ENCODE results near the gene GINS2.

GINS2 gene

DNA sequence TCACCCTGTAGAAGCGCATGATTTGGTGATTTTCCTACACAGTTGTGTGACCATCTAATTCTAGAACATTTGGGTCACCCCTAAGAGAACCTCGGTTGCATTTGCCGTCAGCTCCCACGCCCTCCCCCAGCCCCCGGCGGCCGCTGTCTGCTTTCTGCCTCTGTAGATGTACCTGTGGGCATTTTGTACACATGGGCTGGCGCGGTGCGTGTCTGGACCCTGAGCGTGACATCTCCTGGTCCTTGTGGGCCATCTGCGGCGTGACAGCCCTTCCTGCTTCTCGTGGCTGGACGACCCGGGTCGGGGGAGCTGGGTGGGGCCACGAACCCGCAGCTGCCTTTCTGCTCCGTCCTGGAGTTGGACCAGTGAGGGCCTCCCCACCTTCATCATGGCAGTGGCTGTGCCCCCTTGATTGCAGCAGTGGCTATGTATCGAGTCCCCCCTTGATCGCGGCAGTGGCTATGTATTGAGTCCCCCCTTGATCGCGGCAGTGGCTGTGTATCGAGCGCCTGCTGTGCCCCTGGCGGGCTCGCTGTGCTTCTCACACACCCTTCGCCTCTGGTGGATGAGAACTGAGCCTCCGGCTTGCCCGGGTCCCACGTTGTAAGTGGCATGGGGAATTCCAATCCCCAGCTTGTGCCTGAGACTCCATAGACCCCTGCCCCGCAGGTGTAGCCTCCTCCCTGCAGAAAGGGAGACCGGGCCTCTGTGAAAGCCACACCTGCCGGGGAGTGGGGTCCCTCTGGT, 51.5 kb downstream of the GINS2 start:
- no peak for DNase-seq

DNA sequence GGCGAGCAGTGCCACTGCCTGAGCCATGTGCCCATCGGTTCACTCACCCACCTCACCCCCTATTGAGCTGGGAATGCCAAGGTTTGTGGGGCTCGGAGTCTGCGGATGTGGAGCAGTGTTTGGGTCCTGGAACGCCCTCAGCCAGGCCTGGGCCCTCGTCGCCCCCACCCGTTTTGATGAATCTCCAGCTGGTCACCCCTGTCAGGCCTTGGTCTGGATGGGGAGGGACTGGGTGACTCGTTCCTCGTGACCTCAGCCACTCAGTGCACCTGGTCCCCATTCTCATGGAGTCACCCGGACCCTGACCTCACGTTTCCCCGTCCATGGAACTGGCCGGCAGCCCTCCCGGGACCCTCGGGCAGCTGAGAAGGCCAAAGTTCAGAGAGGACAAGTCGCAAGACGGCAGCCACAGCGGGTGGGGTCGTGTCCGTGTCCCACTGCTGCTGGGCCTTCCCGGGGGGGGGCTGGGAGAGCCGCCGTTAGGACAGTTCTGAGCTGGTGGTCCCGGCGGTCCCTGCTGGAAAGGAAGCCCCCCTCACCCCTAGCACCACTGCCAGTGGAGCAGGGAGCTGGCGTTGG, 52.4 kb downstream of the GINS2 start:
- no peak for DNase-seq

DNA sequence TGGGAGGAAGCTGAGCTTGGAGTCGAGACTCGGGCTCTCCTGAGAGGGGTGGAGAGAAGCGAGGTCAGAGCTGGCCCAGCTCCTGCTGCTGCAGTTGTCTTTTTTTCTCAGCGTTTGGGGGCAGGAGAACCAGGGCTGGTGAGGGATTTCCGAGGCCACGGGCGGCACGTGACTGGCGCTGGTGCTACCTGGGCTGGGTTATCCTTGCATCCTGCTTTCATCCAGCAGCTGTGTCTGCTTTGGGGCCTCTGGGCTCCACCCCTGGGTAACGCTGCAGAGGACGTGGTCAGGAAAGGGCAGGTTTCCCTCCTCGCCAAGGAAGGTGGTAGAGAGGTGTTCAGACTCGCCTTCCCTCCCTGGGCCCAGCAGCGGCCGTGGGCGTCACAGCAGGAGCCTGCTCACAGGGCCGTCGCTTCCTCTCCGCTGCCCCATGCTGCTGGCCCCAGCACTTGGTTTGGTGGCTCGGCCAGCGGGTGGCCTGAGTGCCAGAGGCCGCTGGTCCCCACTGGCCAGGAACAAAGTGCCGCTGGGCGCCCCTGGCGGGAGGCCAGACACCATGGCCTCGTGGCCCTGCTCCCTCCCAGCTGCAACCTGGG, 53.1 kb downstream of the GINS2 start:
- no peak for DNase-seq

DNA sequence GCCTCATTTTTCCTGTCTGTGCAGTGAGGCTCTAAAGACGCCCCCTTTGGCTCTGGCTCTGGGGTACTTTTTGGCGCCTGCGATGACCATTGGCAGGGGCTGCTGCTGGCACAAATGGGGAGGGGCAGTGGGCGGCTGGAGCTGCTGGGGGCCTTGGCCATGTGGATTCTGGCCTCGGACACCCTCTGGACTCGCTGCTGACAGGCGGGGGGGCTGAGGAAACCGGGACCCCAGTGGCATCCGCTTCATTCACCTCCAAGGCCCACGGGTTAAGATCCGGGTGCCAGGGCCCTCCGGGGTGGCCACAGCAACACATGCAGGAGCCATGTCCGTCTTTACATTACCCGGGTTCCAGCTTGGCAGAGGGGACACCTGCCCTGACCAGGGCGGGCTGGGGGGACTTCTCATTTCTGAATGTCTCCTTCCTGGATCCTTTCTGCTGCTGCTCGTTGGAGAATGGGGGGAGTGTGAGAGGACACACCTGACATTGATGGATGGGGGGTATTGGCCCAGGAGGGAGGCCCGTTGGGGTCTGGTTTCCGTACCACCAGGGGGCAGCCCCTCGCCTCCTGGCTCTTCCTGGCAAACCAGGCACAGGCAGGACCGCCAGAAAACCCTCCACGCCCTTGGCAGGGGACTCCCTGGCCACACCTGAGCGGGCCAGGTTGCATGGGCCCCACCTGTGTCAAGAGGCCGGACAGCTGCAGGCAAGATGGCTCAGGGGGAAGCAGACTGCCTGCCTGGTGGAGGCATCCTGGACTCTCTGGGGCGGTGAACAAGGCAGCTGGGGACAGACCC, 53.8 kb downstream of the GINS2 start:
- no peak for DNase-seq

DNA sequence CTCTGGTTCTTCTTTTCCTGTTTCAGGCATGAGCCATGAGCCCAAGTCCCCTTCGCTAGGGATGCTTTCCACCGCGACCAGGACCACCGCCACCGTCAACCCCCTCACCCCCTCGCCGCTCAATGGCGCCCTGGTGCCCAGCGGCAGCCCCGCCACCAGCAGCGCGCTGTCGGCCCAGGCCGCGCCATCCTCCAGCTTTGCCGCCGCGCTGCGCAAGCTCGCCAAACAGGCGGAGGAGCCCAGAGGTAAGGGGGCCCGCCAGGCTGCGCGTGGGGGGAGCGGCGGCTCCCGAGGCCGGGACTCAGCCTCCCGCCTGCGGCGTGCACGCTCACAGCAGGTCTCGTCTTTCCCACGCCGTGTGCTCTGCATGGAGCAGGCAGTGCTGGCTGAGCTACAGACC, 54.9 kb downstream of the GINS2 start:
- no peak for DNase-seq

DNA sequence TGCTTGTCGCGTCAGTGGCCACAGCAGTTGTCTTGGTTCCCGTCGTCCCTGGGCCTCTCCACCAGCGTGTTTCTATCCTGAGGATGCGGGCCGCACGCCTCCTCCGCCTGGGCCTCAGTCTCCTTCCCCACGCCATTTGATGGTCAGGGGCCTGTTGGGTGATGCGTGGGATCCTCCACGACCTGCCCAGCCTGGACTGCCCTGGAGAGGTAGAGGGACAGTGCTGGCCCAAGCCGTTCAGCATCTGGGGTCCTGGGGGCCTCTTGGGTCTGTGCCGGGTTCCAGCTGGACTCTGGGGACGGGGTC, 55.4 kb downstream of the GINS2 start:
- DNase-seq: no peak

DNA sequence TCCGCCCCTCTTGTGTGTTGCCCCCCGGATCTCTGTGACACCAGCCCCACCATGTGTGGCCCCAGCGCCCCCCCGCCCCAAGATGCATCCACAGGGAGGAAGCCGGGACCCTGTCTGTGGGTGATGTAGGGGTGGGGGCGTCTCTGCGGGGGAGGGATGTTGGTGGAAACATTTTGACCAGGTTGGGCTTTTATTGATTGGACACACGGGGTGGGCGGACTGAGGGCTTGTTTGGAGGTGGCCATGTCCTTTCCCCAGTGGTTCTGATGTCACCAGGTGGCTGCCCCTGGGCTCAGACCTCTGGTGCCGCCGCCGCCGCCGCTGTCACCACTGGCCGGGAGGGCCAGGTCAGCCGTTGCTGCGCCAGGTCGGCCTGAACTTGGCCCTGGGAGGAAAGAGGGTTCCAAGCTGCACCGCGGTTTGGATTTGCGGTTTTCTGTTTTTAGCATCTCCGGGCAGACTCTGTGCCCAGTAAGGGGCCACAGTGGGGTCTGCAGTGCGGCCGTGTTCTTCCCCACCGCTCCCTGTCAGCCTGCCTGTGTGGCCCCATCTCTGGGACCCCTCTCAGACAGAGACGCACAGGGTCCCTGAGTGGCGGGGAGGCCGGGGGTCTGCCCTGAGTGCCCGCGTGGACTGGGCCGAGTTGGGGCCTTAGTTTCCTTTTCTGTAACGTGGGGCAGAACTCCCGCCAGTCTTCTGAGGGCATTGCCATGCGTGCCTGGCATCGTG, 55.9 kb downstream of the GINS2 start:
- DNase-seq: no peak

DNA sequence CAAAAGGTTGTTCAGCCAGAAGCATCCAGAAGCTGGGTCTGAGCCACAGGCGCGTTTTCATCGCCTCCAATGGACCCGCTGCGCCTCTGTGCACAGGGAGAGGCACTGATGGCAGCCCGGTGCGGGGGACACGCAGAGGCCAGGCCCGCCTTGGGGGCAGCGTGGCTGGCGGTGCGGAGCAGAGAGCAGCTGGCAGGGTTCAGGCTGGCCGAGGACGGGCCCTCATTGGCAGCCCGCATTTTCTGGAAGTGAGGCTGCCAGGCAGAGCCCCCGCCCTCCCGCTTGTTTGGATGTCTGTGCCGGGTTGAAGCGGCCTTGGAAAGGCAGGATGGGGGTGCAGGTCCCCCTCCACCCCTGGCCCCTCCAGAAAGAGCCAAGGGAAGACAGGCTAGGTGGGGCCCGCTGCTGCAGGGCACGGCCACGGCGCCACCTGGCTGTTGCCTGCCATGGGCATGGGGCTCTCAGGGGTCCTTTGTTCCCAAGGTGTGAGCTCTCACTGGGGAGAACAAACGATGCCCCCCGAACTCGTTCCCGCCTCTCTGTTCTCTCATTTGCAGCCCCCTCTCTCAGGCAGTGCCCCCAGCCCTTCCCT, 56.9 kb downstream of the GINS2 start:
- DNase-seq: no peak

DNA sequence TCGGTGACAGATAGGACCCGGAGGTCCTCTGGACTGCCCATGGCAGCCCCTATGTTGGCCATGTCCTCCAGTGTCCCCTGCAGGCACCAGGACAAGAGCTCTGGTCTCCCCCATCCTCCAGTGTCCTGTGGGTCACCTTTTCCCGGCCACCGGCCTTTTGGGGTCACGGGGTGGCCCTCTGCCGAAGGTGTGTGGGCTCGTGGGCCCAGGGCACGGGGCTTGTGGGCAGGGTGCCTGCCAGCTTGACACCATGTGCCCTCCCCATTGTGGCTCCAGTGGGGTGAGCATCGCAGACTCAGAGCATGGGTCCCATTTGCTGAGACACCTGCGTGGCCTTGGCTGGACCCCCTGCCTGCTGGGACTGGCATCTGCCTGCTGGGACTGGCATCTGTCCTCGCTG, 57.5 kb downstream of the GINS2 start:
- DNase-seq: no peak

DNA sequence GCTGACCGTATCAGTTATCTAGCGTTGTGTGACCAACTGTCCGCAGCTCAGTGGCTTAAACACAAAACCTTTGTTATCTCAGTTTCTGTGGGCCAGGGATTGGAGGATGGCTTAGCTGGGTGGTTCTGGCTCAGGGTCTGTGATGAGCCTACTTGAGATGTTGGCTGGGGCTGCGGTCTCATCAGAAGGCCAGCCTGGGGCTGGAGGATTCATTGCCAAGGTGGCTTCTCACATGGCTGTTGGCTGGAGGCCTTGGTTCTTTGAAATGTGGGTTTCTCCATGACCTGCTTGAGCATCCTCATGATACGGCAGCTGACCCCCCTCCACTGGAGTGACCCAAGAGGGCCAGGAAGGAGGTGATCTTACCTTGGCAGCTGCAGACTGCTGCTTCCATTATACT, 58.9 kb downstream of the GINS2 start:
- DNase-seq: no peak

DNA sequence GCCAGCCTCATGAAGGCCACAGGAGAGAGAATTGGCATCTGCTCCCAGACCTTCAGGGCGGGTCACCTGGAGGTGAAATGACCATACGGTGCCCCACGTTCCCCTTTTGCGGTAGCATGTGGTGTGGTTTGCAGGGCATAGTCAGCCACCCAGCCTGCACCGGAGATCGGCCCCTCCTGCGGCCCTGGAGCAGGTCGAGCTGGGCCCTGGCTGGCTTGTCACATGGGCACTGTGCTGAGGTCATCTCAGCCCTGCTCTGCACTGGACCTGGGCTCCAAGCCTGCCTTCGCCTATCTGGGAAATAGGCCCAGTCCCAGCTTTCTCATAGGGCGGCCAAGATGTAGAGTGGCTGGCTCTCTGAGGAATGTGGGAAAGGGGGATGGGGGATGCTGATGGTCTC, 59.4 kb downstream of the GINS2 start:
- DNase-seq: no peak

DNA sequence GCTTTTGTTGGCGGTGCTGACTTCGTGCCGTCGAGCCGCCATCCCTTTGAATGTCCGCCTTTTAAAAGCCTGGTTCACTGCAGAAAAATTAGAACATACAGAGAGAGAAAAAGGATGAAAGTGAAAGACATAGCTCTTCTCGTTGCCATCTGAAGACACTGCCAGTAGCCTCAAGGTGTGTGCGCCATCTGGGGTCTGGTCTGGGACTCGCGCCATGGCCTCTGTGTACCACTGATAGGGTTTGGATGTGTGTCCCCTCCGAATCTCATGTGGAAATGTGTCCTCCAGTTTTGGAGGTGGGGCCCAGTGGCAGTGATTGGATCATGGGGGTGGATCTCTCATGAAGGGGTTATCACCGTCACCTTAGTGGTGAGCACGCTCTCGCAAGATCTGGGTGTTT, 60.1 kb downstream of the GINS2 start:
- DNase-seq: no peak

DNA sequence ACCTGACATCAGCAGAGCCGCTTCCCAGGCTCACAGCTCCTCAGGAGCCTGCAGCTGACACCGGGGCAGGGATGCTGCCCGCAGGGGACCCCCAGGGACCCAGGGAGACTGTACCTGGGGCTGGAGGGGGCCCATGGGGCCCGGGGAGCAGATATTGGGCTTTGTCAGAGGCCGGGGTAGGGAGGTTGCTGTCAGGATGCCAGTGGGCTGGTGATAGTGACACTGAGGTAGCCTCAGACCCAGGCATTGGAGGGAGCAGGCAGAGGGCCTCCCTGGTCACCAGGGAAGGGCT, 60.5 kb downstream of the GINS2 start:
- DNase-seq: no peak

DNA sequence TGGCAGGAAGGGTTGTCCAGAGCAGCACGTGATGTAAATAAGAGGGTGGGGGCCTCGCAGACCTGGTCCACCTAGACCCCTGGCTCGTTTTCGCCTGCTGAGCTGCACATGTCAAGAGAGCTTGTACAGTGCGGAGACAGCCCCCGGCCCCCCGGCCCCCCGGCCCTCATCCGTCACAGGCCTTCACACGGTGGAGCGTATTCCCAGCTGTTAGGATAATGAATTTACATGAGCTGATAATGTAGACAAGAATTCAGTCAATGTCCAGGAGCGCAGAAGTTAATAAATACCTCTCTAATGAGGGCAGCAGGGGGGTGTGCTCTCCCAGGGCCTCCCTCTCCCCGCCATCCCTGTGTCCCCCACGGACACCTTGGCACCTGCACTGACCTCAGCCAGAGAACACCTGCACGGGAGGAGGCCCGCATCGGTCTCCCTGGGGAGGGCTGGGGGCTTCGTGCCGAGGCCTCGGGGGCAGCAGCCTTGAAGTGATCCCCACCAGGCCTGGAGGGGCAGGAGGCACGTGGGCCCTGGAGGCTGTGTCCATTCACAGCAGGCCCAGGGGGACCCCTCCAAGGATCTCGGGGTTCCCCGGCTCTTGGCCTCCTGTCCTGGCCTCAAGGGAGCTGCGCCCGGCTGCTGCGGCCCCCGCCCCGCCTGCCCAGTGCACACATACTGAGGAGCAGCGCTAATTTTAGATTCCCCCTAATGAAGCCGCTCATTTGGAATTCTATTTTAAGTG, 61.1 kb downstream of the GINS2 start:
- DNase-seq: no peak

DNA sequence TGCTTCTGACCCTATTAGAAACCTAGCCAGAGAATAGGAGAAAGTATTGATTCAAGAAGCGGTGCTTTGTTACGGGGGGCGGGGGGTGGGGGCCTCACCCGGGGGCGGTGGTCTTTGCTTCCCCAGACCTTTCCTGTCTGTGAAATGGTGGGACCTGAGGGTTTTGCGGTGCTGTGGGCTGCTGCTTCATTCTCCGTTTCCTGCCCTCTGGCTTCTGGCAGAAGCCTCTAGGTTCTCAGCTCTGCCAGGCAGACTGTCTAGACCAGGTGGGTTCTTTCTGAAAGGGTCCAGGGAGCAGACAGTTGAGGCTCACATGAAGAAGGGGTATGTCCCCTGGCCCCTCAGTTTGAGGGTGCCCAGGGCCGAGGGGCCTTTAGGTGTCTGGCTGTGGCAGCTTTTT, 61.7 kb downstream of the GINS2 start:
- no peak for DNase-seq

All from right hindlimb (tissue), 1 donor.